COR-L47 (cell line): ENCODE results near the gene TSPOAP1.

ENCODE experiments used
- DNase-seq: peaks from one replicate; lab custom pipeline; 2025; lab: John Stamatoyannopoulos, UW

Gene TSPOAP1

GRCh38 chr17:58329035-58329809 is 627 bp upstream of the TSPOAP1 start:
- DNase-seq = peak; percentile 9

- DNase-seq = no peak
Observed at GRCh38 chr17:58327363-58328194, 1.0 kb downstream of the TSPOAP1 start.

GRCh38 chr17:58326609-58327362 is 1.8 kb downstream of the TSPOAP1 start:
- DNase-seq = no peak

- DNase-seq = no peak
Observed at GRCh38 chr17:58325976-58326468, 2.6 kb downstream of the TSPOAP1 start.

GRCh38 chr17:58325289-58325726 is 3.3 kb downstream of the TSPOAP1 start:
- DNase-seq = peak; percentile 69

DNA sequence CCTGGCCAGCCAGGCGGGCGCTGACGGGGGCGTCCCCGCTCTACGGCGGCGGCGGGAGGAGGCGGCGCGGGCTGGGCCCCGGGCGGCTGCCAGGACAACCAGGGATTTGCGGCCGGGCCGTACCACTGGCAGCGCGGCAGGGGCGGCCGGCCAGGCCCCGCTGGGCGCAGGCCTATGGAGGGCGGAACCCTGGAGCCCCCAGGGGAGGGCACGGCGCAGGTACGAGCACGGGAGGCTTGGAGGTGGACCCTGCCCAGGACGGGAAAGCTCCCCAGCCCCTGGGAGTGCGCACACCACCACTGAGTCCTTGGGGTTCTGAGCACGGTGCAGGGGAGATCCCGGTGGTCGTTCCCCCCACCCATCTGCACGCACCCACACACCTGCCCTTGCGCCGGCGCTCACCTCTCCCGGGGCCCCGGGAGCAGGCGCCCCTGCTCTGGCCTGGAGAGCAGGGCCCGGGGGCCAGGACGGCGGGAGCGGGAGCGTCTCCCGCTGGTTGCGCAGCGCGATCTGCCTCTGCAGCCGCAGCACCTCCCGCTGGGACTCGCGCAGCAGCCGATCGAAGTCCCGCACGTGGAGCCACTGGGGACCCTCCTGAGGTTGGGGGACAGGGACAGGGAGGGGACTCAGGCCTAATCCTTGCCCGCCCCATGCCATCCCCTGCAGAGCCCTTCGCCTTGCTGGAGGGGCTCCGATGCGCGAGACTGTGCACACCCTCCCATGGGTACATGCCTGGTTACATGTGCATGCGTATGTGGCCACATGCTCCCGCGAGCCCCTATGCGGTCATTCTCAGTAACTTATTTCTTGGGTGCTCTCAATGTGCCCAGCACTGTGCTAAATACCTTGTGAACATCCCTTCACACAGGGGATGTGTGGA is 3.9 kb downstream of the TSPOAP1 start:
- peak; percentile 69 for DNase-seq

DNA sequence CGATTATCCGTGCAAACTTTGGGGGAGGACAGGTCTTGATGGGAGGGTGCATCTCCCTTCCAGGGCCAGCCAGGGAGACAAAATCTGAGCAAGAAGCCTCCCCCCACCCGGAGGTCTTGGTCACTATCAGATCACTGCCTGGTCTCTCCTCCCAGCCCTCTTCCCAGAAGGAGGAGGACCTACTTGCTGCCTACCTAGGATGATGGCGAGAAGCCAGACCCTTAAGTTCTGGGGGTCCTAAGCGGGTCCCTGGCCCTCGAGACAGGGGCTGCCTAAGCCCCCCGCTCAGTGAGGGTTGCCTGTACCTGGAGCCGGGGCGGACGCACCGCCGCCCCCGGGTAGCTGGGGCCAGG is 4.6 kb downstream of the TSPOAP1 start:
- no peak for DNase-seq

- DNase-seq = no peak
Observed at GRCh38 chr17:58323366-58324055, 5.1 kb downstream of the TSPOAP1 start.

DNA sequence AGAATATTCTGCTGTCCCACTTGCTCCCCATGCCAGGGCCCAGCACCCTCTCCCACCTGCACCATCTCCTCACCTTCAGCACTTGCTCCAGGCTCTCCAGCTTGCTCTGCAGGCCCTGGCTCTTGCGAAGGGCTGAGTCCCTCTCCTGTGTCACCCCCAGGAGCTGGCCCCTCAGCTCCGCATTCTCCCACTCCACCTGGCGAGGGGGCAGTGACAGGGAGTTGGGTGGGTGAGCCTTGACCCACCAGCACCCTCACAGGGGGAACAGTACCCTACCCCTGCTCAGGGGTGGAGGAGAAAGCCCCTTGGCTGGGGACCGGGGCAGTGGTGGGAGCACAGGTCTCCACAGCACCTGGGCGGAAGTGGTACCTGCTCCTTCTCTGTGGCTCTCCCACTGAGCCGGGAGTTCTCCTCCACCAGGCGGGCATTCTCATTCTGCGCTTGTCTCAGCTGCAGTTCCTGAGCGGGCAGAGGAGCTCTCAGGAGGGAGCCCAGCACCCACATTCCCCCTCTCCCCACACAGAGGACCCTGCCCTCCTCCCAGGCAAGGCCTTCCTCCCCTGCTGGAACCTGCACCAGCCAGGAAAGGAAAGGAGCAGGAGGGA is 5.9 kb downstream of the TSPOAP1 start:
- no peak for DNase-seq

GRCh38 chr17:58321571-58322525 is 6.7 kb downstream of the TSPOAP1 start:
- no peak for DNase-seq

- no peak for DNase-seq
Observed at GRCh38 chr17:58320570-58321323, 7.8 kb downstream of the TSPOAP1 start.

- no peak for DNase-seq
Observed at GRCh38 chr17:58320163-58320558, 8.4 kb downstream of the TSPOAP1 start.

DNA sequence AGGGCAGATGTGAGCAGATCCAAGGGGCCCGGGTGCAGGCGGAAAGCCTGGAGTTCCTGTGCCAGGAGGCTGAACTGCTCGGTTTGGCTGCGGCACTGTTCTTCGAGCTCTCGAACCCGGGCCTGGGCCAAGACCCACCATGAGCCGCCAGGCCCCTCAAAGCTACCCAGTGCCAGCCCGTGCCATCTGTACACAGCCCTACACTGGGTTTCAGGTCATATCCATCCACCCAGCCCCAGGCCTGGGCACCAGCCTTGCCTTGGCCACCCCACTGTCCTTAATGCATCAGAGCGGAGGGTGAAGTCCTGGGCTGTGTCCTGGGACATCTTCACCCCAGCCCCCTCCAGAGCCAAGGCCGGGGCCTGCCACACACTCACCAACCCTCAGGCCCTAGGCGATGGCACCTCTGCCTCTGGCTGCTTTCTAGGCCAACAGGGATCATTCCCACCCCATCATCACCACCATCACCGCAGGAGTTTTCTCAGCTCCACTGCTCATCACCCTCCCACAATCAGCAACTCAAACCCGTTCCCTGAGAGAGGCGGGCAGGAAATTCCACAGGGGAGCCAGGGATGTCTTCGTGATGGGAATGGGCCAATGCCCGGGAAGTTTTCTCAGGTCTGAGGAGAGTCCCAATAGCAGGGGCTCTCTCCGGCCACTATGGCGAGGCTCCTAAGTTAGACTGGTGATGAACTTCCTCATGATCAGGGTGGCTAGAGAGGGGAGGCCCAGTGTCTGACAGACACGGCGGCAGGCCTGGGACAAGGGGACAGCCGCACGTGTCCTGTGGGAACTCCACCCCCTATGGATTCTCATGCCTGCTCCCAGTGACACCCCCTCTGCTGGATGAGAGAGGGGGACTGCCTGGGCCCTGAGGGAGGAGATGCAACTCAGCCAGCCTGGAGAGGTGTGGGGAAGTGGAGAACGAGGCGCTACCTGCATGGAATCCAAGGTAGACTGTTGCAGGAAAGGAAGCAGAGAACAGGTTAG is 9.1 kb downstream of the TSPOAP1 start:
- no peak for DNase-seq

- no peak for DNase-seq
Observed at GRCh38 chr17:58318627-58319172, 9.9 kb downstream of the TSPOAP1 start.

DNA sequence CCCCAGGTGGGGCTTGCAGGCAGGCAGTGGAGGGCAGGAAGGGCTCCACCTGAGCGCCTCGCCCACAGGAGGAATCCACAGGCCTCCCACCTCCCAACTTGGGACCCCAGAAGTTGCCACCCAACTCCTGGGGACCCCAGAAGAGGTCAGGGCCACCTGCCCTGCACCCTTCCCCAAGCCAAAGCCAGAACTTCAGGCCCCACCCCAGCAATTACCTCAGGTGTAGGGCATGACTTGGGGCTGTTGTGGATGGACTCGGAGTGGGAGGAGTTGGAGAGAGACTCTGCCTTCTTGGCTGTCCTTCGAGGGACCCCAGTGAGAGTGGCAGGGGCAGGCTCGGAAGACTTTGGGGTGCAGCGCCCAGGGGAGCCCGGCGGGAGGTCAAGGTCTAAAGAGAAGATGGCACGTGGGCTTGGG is 10.5 kb downstream of the TSPOAP1 start:
- DNase-seq = no peak

DNA sequence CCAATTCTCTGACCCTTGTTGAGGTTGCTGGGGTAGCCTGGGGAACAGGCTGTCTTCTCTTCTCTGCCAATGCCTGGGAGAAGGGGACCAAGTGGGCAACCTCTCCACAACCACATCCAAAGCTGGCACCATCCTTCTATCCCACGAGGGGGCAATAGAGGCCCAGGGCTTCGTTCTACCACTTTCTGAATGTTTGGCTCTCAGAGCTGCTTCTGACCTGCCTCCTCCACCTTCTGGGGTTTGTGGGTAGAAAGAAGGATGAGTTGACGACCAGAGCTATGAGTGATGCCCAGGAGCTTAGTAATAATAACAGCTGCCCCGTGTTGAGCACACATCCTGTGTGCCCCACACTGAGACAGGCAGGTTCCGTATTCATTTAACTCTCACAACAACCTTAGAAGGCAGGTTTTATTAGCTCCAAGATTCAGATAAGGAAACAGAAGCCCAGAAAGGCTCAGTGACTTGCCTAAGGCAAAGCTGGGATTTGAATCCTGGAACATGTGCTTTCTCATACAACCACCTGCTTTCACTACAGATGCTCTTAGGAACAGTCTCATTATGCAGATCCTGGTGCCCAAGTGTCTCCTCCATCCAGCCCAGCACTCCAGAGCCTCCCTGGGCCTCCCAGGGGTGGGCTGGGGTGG is 11.1 kb downstream of the TSPOAP1 start:
- peak; percentile 40 for DNase-seq
